Neuronal stem cell (in vitro differentiated cells): ENCODE results near the gene KIFC1.
"Not testable (repeated sequence)": the region's sequence is repeated elsewhere in the genome, so short reads cannot be mapped to it uniquely, and the experiment has no call there.

ENCODE experiments used
- DNase-seq: peaks from one replicate; pipeline ENCODE4 v3.0.0-alpha.2; 2013; ENCODE audit warnings: low spot score
- H2AFZ ChIP-seq: one replicate; pipeline ENCODE4 v1.6.1; 2013; ENCODE audit warnings: mild to moderate bottlenecking, low read length, inconsistent platforms
- H2AK5ac ChIP-seq: 2 replicates; pipeline ENCODE4 v1.6.1; 2013; ENCODE audit warnings: low read depth, mild to moderate bottlenecking, inconsistent platforms, low read length, moderate library complexity, mixed read lengths
- H2BK120ac ChIP-seq: 2 replicates; pipeline ENCODE4 v1.6.1; 2013; ENCODE audit warnings: low read depth, mild to moderate bottlenecking, inconsistent platforms, low read length, moderate library complexity, mixed read lengths
- H2BK12ac ChIP-seq: one replicate; pipeline ENCODE4 v1.6.1; 2013; ENCODE audit warnings: low read length, inconsistent platforms
- H2BK15ac ChIP-seq: 2 replicates; pipeline ENCODE4 v1.6.1; 2013; ENCODE audit warnings: mild to moderate bottlenecking, low read length, inconsistent platforms, mixed read lengths
- H2BK5ac ChIP-seq: one replicate; pipeline ENCODE4 v1.6.1; 2013; ENCODE audit warnings: inconsistent platforms, mild to moderate bottlenecking, low read length, moderate library complexity
- H3K14ac ChIP-seq: one replicate; pipeline ENCODE4 v1.6.1; 2013; ENCODE audit warnings: low read length, inconsistent platforms
- H3K18ac ChIP-seq: 2 replicates; pipeline ENCODE4 v1.6.1; 2013; ENCODE audit warnings: low read length, inconsistent platforms
- H3K23ac ChIP-seq: 2 replicates; pipeline ENCODE4 v1.6.1; 2013; ENCODE audit warnings: low read depth, mild to moderate bottlenecking, mixed read lengths, low read length, inconsistent platforms; ENCODE audit not compliant: poor library complexity
- H3K27ac ChIP-seq: replicated peaks from 3 replicates; pipeline ENCODE4 v1.5.1; 2013; ENCODE audit warnings: low read length, inconsistent platforms
- H3K27me3 ChIP-seq, 3 experiments: 2 replicates each; pipeline ENCODE4 v1.6.1; 2013; ENCODE audit warnings: low read length in 3 of 3, mild to moderate bottlenecking in 2 of 3, inconsistent platforms in 1 of 3, low read depth in 1 of 3, mixed read lengths in 1 of 3, moderate library complexity in 1 of 3; ENCODE audit not compliant: control insufficient read depth in 3 of 3, insufficient read depth in 3 of 3
- H3K36me3 ChIP-seq, 2 donors: replicated peaks in 1 of 2; 2 replicates each; pipeline ENCODE4 v1.6.1; 2013; ENCODE audit warnings: low read length in 2 of 2; ENCODE audit not compliant: control insufficient read depth in 2 of 2, insufficient read depth in 2 of 2
- H3K4ac ChIP-seq: 2 replicates; pipeline ENCODE4 v1.6.1; 2013; ENCODE audit warnings: inconsistent platforms, mild to moderate bottlenecking, low read length, moderate library complexity
- H3K4me1 ChIP-seq, 2 donors: 1 replicate in 1 of 2; 2 replicates in 1 of 2; pipeline ENCODE4 v1.6.1; 2013; ENCODE audit warnings: low read length in 2 of 2, low read depth in 1 of 2; ENCODE audit not compliant: control insufficient read depth in 2 of 2, insufficient read depth in 1 of 2
- H3K4me2 ChIP-seq: one replicate; pipeline ENCODE4 v1.6.1; 2013; ENCODE audit warnings: mild to moderate bottlenecking, low read length, inconsistent platforms; ENCODE audit not compliant: insufficient read depth, poor library complexity, severe bottlenecking
- H3K4me3 ChIP-seq, 2 donors: 2 replicates each; pipeline ENCODE4 v1.5.1; 2013; ENCODE audit warnings: low read length in 2 of 2, mild to moderate bottlenecking in 2 of 2, inconsistent platforms in 1 of 2, moderate library complexity in 1 of 2
- H3K79me1 ChIP-seq: one replicate; pipeline ENCODE4 v1.6.1; 2013; ENCODE audit warnings: low read depth, mild to moderate bottlenecking, inconsistent platforms, low read length, moderate library complexity
- H3K9ac ChIP-seq: one replicate; pipeline ENCODE4 v1.6.1; 2013; ENCODE audit warnings: mild to moderate bottlenecking, low read depth, low read length, inconsistent platforms; ENCODE audit not compliant: poor library complexity
- H3K9me3 ChIP-seq, 2 donors: replicated peaks in 1 of 2; 2 replicates each; pipeline versions ENCODE3 to v1.6.1; 2013; ENCODE audit warnings: low read length in 2 of 2, mild to moderate bottlenecking in 2 of 2, inconsistent platforms in 1 of 2, low read depth in 1 of 2, mixed read lengths in 1 of 2, moderate library complexity in 1 of 2; ENCODE audit not compliant: control insufficient read depth in 2 of 2, insufficient read depth in 1 of 2
- H4K8ac ChIP-seq: one replicate; pipeline ENCODE4 v1.6.1; 2013; ENCODE audit warnings: low read depth, mild to moderate bottlenecking, inconsistent platforms, low read length, moderate library complexity
- H4K91ac ChIP-seq: one replicate; pipeline ENCODE4 v1.6.1; 2013; ENCODE audit warnings: low read length, low read depth, mild to moderate bottlenecking, inconsistent platforms; ENCODE audit not compliant: poor library complexity
- WGBS, 2 donors: extraction: QIAGEN DNeasy Blood & Tissue Kit; methylation state at CpG; one replicate each; pipeline ENCODE4 v1.1.7; 2013; ENCODE audit warnings: missing lambda C conversion rate in 2 of 2, mixed read lengths in 1 of 2; ENCODE audit not compliant: insufficient read length in 2 of 2, insufficient replicate concordance in 1 of 2; ENCODE audit errors: extremely low coverage in 2 of 2; 5-methylcytosine and 5-hydroxymethylcytosine counted together

Gene KIFC1

GRCh38 chr6:33344701-33345697 is 46.6 kb upstream of the KIFC1 start:
- H3K4me3 ChIP-seq = no peak overlapping the region
- no peak overlapping the region for H2AK5ac ChIP-seq
- no peak overlapping the region for H3K9ac ChIP-seq
- peak overlapping the region; percentile 73 for H2AFZ ChIP-seq
- no peak overlapping the region for H3K23ac ChIP-seq
- no peak overlapping the region for H3K14ac ChIP-seq
- peak; percentile 63 for DNase-seq
- no peak overlapping the region for H2BK12ac ChIP-seq
- no peaks in the 10 kb centered on the region for H3K36me3 ChIP-seq
- no peak overlapping the region for H3K4ac ChIP-seq
- no peak overlapping the region for H2BK15ac ChIP-seq
- H3K4me1 ChIP-seq = no peaks in the 10 kb centered on the region
- no peaks in the 10 kb centered on the region for H3K79me1 ChIP-seq
- H4K91ac ChIP-seq = no peak overlapping the region
- H3K27ac ChIP-seq = no peak overlapping the region
- no peak overlapping the region for H3K18ac ChIP-seq
- peaks cover 0 to 36% (median 0%) of the 10 kb centered on the region in 3 experiments for H3K27me3 ChIP-seq
- no peaks in the 10 kb centered on the region for H3K9me3 ChIP-seq
- no peak overlapping the region for H2BK120ac ChIP-seq
- H4K8ac ChIP-seq = no peak overlapping the region
- no peak overlapping the region for H2BK5ac ChIP-seq
- no peak overlapping the region for H3K4me2 ChIP-seq
- no CpG with 5 or more reads among the region's 22 CpGs for whole genome bisulfite sequencing, 2 donors

GRCh38 chr6:33346972-33347371 is 44.7 kb upstream of the KIFC1 start:
- H3K27ac ChIP-seq, H2BK12ac ChIP-seq, H3K79me1 ChIP-seq, DNase-seq, H3K4ac ChIP-seq, H2BK120ac ChIP-seq, H3K4me1 ChIP-seq, H3K23ac ChIP-seq, H4K8ac ChIP-seq, H3K18ac ChIP-seq, H3K4me3 ChIP-seq, H3K36me3 ChIP-seq, H2BK15ac ChIP-seq, H2AFZ ChIP-seq, H2AK5ac ChIP-seq, H2BK5ac ChIP-seq, H3K9me3 ChIP-seq, H4K91ac ChIP-seq, H3K4me2 ChIP-seq, H3K9ac ChIP-seq, H3K14ac ChIP-seq: not testable (repeated sequence)
- H3K27me3 ChIP-seq = peaks cover 0 to 36% (median 0%) of the 10 kb centered on the region in 3 experiments
- no CpG with 5 or more reads among the region's 5 CpGs for WGBS, 2 donors

- Histone ChIP-seq H2BK5ac (no peak overlapping the region), H3K36me3 (no peaks in the 10 kb centered on the region), H3K79me1 (no peaks in the 10 kb centered on the region), H2AK5ac (no peak overlapping the region), H3K4me1 (no peaks in the 10 kb centered on the region), H3K4me3 (no peak overlapping the region), H4K8ac (no peak overlapping the region), H3K27ac (no peak overlapping the region), H3K23ac (no peak overlapping the region), H3K9ac (no peak overlapping the region), H2AFZ (no peak overlapping the region), H3K9me3 (no peaks in the 10 kb centered on the region), H3K14ac (no peak overlapping the region), H3K27me3 (peaks cover 0 to 40% (median 0%) of the 10 kb centered on the region in 3 experiments), H2BK15ac (no peak overlapping the region), H3K4me2 (no peak overlapping the region), H3K18ac (no peak overlapping the region), H3K4ac (no peak overlapping the region), H2BK120ac (no peak overlapping the region), H2BK12ac (no peak overlapping the region), H4K91ac (no peak overlapping the region)
- no peak for DNase-seq
- no CpG with 5 or more reads among the region's 5 CpGs for WGBS, 2 donors
These were observed 43.8 kb upstream of the KIFC1 start for GRCh38 chr6:33347816-33348215.

GRCh38 chr6:33355860-33356259 is 35.8 kb upstream of the KIFC1 start:
- not testable (repeated sequence) for H3K79me1 ChIP-seq, H3K27me3 ChIP-seq, H3K4me1 ChIP-seq, DNase-seq, H3K23ac ChIP-seq, H3K27ac ChIP-seq, H3K4me3 ChIP-seq, H3K18ac ChIP-seq, H3K14ac ChIP-seq, H3K36me3 ChIP-seq, H2BK15ac ChIP-seq, H2BK5ac ChIP-seq, H3K4me2 ChIP-seq, H2AK5ac ChIP-seq, H2BK120ac ChIP-seq, H3K9ac ChIP-seq, H4K91ac ChIP-seq, H3K4ac ChIP-seq, H2AFZ ChIP-seq, H4K8ac ChIP-seq, H3K9me3 ChIP-seq
- peak overlapping the region; percentile 58 for H2BK12ac ChIP-seq
- WGBS, 2 donors = no CpG with 5 or more reads among the region's 6 CpGs
